ENCODE results near the gene CNPY1.

CNPY1 gene

DNA sequence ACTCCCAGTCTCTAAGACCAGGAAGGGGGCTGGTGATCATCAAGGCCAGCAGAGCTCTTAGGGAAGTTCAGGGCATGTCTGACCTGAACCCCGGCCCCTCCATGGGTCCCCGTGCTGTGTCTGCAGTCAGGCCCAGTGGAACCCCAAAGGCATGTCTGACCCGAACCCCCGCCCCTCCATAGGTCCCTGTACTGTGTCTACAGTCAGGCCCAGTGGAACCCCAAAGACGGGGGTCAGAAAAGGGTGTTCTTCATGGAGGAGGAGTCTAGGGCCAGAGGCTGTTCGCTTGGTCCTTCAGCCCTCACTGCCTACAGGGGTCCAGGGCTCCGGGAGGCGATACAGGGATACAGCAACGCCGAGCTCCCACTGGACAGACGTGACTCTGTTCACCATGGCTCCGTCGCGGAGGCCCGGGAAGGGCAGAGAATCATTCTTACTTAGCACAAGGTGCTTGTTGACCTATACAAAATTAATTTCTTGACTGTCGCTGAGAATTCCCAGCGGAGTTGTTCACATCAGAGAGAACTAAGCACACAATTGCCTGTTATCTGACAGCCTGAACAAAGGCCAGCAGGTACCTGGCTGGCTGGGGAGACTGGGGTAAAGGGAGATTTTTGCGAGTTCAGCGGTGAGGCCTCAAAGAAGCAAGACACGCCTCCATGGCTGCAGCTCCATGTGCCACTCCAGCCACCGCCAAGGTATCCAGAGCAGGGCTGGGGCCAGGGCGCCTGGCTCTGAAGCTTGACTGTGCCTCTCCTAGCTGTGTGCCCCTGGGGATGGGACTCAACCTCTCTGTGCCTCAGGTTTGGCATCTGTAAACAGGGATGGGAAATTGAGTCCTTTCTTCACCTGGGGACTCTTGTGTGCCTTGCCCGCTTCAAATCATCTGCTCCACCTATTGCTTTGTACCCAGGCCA lies 61.6 kb downstream of the CNPY1 start:
- peaks cover 82% of the 10 kb centered on the region for H3K27me3 Mint-ChIP-seq

DNA sequence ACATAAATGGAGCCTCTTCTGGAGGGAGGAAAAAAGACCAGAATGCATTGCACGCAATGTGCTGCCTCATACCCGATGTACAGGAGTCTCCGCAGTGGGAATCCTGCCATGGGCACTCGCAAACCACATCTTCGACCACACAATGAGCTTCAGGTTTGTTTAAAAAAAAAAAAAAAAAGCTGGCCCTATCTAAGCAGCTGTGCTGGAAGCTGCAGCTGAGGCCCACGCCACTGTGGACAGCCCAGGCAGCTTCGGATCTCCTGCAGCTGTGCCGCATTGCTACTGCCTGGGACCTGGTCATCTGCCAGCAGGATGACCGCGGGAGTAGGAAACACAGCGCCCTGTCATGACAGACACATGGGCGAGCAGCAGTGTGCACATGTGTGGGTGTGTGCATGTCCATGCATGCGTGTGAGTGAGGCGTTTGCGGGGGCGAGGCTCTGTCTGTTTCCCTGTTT lies 62.5 kb downstream of the CNPY1 start:
- Mint-ChIP-seq H3K27ac (no peak overlapping the region), H3K36me3 (ENCODE audit: low read depth) (no peaks in the 10 kb centered on the region), H3K9me3 (peaks cover 12% of the 10 kb centered on the region), H3K4me1 (ENCODE audit: low read depth) (peaks cover 7% of the 10 kb centered on the region), H3K27me3 (peaks cover 81% of the 10 kb centered on the region), H3K4me3 (no peak overlapping the region)
- intact Hi-C loops (cut with micrococcal nuclease) = no loop called here

More for the DNA sequence above, 61.6 kb downstream of the CNPY1 start:
- H3K4me3 Mint-ChIP-seq = no peak overlapping the region
- intact Hi-C loops (cut with micrococcal nuclease) = no loop called here
- H3K4me1 Mint-ChIP-seq (ENCODE audit: low read depth) = peaks cover 7% of the 10 kb centered on the region
- H3K36me3 Mint-ChIP-seq (ENCODE audit: low read depth) = no peaks in the 10 kb centered on the region
- no peak overlapping the region for H3K27ac Mint-ChIP-seq
- H3K9me3 Mint-ChIP-seq = peaks cover 12% of the 10 kb centered on the region

GRCh38 chr7:155483245-155483644 lies 63.1 kb downstream of the CNPY1 start:
- peaks cover 7% of the 10 kb centered on the region for H3K4me1 Mint-ChIP-seq (ENCODE audit: low read depth)
- H3K4me3 Mint-ChIP-seq = no peak overlapping the region
- H3K9me3 Mint-ChIP-seq = peaks cover 12% of the 10 kb centered on the region
- no peak overlapping the region for H3K27ac Mint-ChIP-seq
- H3K27me3 Mint-ChIP-seq = peaks cover 82% of the 10 kb centered on the region
- intact Hi-C loops (cut with micrococcal nuclease) = no loop called here
- no peaks in the 10 kb centered on the region for H3K36me3 Mint-ChIP-seq (ENCODE audit: low read depth)

GRCh38 chr7:155482511-155483183 lies 63.7 kb downstream of the CNPY1 start:
- Mint-ChIP-seq H3K9me3 (peaks cover 12% of the 10 kb centered on the region), H3K27me3 (peaks cover 81% of the 10 kb centered on the region), H3K27ac (no peak overlapping the region), H3K4me1 (ENCODE audit: low read depth) (peaks cover 7% of the 10 kb centered on the region), H3K36me3 (ENCODE audit: low read depth) (no peaks in the 10 kb centered on the region), H3K4me3 (no peak overlapping the region)
- intact Hi-C loops (cut with micrococcal nuclease) = no loop called here

DNA sequence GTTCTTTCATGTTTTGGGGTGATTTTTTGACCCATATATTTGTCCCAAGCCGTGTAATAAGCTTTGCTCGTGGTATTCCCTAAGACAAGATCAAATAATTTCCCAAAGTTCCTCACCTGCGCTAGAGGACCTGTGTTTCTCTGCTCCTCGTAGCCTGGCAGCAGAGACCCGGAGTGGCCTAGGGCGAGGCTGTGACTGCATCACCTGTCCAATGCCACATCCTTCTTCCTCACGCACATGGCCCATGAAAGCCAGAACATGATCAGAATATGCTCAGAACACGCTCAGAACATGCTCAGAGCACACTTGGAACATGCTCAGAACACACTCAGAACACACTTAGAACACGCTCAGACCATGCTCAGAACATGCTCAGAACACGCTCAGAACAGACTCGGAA lies 64.6 kb downstream of the CNPY1 start:
- Mint-ChIP-seq H3K4me3 (no peak overlapping the region), H3K36me3 (ENCODE audit: low read depth) (no peaks in the 10 kb centered on the region), H3K27ac (no peak overlapping the region), H3K9me3 (peaks cover 12% of the 10 kb centered on the region), H3K27me3 (peaks cover 79% of the 10 kb centered on the region), H3K4me1 (ENCODE audit: low read depth) (peaks cover 7% of the 10 kb centered on the region)
- intact Hi-C loops (cut with micrococcal nuclease) = no loop called here

DNA sequence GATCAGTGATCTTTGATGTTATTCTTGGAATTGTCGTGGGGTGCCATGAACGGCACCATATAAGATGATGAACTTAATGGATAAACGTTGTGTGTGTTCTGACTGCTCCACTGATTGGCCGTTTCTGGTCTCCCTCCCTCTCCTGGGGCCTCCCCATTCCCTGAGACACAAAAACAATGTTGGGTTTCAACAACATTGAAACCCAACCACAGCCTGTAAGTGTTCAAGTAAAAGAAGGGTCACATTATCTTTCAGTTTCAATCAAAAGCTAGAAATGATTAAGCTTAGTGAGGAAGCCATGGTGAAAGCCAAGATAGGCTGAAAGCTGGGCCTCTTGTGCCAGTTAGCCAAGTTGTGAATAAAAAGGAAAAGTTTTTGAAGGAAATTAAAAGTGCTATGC lies 68.9 kb downstream of the CNPY1 start:
- no peak overlapping the region for H3K4me3 Mint-ChIP-seq
- H3K27ac Mint-ChIP-seq = no peak overlapping the region
- peaks cover 85% of the 10 kb centered on the region for H3K27me3 Mint-ChIP-seq
- intact Hi-C loops (cut with micrococcal nuclease) = no loop called here
- H3K4me1 Mint-ChIP-seq (ENCODE audit: low read depth) = no peaks in the 10 kb centered on the region
- H3K9me3 Mint-ChIP-seq = peaks cover 10% of the 10 kb centered on the region
- H3K36me3 Mint-ChIP-seq (ENCODE audit: low read depth) = no peaks in the 10 kb centered on the region

- H3K27ac Mint-ChIP-seq = no peak overlapping the region
- intact Hi-C loops (cut with micrococcal nuclease) = no loop called here
- peaks cover 5% of the 10 kb centered on the region for H3K4me1 Mint-ChIP-seq (ENCODE audit: low read depth)
- no peaks in the 10 kb centered on the region for H3K36me3 Mint-ChIP-seq (ENCODE audit: low read depth)
- H3K27me3 Mint-ChIP-seq = peaks cover 97% of the 10 kb centered on the region
- H3K4me3 Mint-ChIP-seq = no peak overlapping the region
- no peaks in the 10 kb centered on the region for H3K9me3 Mint-ChIP-seq
Measured at GRCh38 chr7:155471718-155472117, 74.6 kb downstream of the CNPY1 start.

DNA sequence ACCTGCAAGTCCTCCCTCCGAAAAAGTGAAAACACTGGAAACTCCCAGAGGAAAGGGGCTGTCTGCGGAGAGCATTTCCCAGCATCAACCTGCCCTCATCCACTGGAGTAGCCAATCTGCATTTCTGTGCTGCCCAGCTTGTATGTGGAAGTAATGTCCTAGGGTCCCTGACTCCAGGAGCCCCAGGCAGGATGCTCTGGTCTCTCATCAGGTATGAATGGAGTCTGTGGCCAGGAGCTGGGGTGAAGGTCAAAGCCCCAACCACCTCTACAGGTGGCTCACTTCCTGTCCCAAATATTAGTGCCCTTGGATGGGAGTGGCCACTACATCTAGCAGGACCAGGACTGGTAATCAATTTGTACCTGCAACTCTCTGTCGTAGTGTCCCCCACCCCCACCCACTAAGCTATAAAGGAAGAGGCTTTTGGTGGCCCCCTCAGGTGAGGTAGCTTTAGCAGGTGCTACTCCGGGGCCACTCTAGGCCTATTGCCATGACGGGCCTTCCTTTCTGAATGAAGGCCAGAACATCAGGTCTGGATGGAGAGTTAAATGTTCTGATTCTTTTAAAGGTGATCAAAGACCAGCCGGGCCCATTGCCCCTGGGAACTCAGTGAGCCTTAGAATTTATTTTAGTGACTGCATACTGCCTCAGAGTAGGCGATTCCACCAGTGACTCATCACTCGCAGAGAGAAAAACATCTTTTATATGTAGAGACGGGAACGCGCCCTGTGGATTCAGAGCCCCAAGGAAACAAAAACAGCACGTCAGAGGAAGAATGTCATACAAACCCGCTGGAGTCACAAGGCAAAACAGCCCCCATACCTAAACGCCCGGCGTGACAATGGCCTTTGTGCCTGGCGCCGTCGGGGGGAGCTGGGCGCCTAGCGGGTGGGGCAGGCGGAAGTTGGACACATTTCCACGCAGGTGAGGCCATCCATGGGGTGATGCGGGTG lies 75.4 kb downstream of the CNPY1 start:
- Mint-ChIP-seq H3K27me3 (peaks cover 98% of the 10 kb centered on the region), H3K4me3 (no peak overlapping the region), H3K36me3 (ENCODE audit: low read depth) (no peaks in the 10 kb centered on the region), H3K9me3 (no peaks in the 10 kb centered on the region), H3K4me1 (ENCODE audit: low read depth) (peaks cover 5% of the 10 kb centered on the region), H3K27ac (no peak overlapping the region)
- intact Hi-C loops (cut with micrococcal nuclease) = no loop called here

GRCh38 chr7:155470186-155470487 lies 76.2 kb downstream of the CNPY1 start:
- H3K4me1 Mint-ChIP-seq (ENCODE audit: low read depth) = peaks cover 9% of the 10 kb centered on the region
- H3K4me3 Mint-ChIP-seq = no peak overlapping the region
- no peaks in the 10 kb centered on the region for H3K9me3 Mint-ChIP-seq
- no peak overlapping the region for H3K27ac Mint-ChIP-seq
- intact Hi-C loops (cut with micrococcal nuclease) = no loop called here
- H3K36me3 Mint-ChIP-seq (ENCODE audit: low read depth) = no peaks in the 10 kb centered on the region
- H3K27me3 Mint-ChIP-seq = peaks cover 98% of the 10 kb centered on the region

- Mint-ChIP-seq H3K27me3 (peaks cover 98% of the 10 kb centered on the region), H3K9me3 (no peaks in the 10 kb centered on the region), H3K27ac (no peak overlapping the region), H3K4me1 (ENCODE audit: low read depth) (peaks cover 12% of the 10 kb centered on the region), H3K4me3 (no peak overlapping the region), H3K36me3 (ENCODE audit: low read depth) (no peaks in the 10 kb centered on the region)
- intact Hi-C loops (cut with micrococcal nuclease) = no loop called here
Measured at GRCh38 chr7:155469311-155470185, 76.8 kb downstream of the CNPY1 start.

DNA sequence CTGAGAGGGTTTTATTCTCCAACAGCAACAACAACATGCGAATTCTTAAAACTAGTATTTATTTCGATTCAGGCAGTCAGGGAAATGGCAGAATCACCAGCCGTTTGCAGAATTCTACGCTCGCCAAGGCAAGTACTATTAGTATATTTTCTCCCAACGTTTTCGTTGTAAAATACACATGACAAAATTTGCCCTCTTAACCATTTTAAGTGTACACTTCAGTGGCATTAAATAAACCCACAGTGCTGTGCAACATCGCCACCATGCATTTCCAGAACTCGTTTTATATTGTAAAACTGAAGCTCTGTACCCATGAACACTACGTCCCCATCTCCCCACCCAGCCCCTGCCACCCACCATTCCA lies 77.6 kb downstream of the CNPY1 start:
- intact Hi-C loops (cut with micrococcal nuclease) = no loop called here
- Mint-ChIP-seq H3K4me3 (peak overlapping the region; percentile 54), H3K9me3 (no peaks in the 10 kb centered on the region)

DNA sequence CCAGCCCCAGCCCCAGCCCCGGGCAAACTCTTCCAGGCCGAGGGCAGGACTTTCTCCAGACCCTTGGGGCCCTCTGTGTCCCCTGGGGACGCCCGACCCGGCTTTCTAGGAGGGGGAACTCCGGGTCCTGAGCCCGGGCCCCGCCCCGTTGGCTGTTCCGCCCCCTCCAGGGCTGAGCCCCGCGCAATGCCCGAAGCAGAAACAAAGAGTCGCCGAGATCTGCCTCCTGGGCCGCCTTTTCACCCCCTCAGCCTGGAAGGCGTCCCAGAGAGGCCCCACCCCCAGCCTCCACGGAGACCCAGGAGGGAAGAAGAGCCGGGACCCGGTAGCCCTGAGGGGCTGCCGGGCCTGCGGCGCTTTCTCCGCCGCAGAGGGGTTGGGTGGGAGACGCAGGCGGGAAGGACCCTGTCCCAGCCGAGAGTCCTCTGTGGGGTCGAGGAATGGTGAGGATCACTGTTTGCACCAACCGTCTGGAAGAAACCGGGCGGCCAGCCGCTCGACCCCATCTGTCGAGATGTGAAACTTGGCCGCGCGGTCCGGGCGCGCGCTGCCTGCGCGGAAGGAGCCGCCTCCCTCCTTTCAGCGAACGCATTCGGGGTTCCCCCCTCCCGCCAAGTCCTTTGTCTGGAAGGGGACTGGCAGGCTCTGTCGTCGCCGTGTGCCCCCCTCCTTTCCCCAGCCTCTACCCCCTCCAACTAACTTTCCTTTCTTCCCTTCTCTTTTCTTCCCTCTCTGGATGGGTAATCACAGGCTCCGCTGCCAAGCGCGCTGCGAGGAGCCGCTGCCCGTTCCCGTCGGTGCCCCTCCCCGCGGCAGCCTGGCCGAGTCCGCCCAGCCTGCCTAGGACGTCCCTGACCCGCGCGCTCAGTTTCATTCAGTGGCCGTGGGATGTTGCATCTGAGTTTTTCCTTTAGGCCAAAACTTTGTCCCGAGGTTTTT lies 78.2 kb downstream of the CNPY1 start:
- H3K4me3 Mint-ChIP-seq = peak overlapping the region; percentile 54
- no peaks in the 10 kb centered on the region for H3K36me3 Mint-ChIP-seq (ENCODE audit: low read depth)
- intact Hi-C loops (cut with micrococcal nuclease) = no loop called here

More for the DNA sequence above, 77.6 kb downstream of the CNPY1 start:
- Mint-ChIP-seq H3K27ac (no peak overlapping the region), H3K4me1 (ENCODE audit: low read depth) (peaks cover 12% of the 10 kb centered on the region), H3K27me3 (peaks cover 95% of the 10 kb centered on the region), H3K36me3 (ENCODE audit: low read depth) (no peaks in the 10 kb centered on the region)

More for the DNA sequence above, 78.2 kb downstream of the CNPY1 start:
- Mint-ChIP-seq H3K27ac (no peak overlapping the region), H3K27me3 (peaks cover 95% of the 10 kb centered on the region), H3K4me1 (ENCODE audit: low read depth) (peaks cover 12% of the 10 kb centered on the region), H3K9me3 (no peaks in the 10 kb centered on the region)

All from dendritic cell treated with granulocyte-macrophage colony-stimulating factor and Interleukin-4, amounts not matched to agents 40 ng/mL and 50 ng/mL, for 4 days (primary cell).